Stimulated activated CD8-positive, alpha-beta memory T cell treated with anti-CD3 and anti-CD28 coated beads, Interleukin-4, amount 100 ng/mL, for 4 hours (primary cell): ENCODE measurements around the gene MYO5C.

ENCODE experiments used
- DNase-seq, 2 donors: peaks; one replicate each; pipeline ENCODE4 v3.0.0-alpha.2; 2020; ENCODE audit warnings: low read depth in 2 of 2, low spot score in 1 of 2

The MYO5C gene

GRCh38 chr15:52150871-52151270 is 144.7 kb downstream of the MYO5C start:
- no peak for DNase-seq

GRCh38 chr15:52150043-52150825 is 145.4 kb downstream of the MYO5C start:
- no peak for DNase-seq

GRCh38 chr15:52148403-52148802 is 147.2 kb downstream of the MYO5C start:
- DNase-seq = no peak

- no peak for DNase-seq
Measured at GRCh38 chr15:52146776-52147175, 148.8 kb downstream of the MYO5C start.

GRCh38 chr15:52146261-52146660 is 149.3 kb downstream of the MYO5C start:
- no peak for DNase-seq

GRCh38 chr15:52144656-52145178 is 150.9 kb downstream of the MYO5C start:
- no peak for DNase-seq

- DNase-seq = no peak
Measured at GRCh38 chr15:52143873-52144272, 151.7 kb downstream of the MYO5C start.
